ENCODE results near the gene NEDD8. TPM values are rescaled to one million over a fixed set of nuclear protein-coding genes. Genes with fewer than 3 reads are reported as not detected.

Gene NEDD8
- total RNA-seq, 1 donor from 2014 or later: 132 TPM

- Histone ChIP-seq H3K4me1 (peaks cover 20% of the 10 kb centered on the region), H3K36me3 (peaks cover 64% of the 10 kb centered on the region), H3K4me3 (no peak overlapping the region), H3K27ac (no peak overlapping the region), H3K9me3 (no peaks in the 10 kb centered on the region), H3K27me3 (ENCODE audit: low read depth) (no peaks in the 10 kb centered on the region)
- ATAC-seq (no peak), DNase-seq (no peak)
- intact Hi-C loops (cut with DNase I): no loop called here
- TF ChIP-seq, protein P1, sequence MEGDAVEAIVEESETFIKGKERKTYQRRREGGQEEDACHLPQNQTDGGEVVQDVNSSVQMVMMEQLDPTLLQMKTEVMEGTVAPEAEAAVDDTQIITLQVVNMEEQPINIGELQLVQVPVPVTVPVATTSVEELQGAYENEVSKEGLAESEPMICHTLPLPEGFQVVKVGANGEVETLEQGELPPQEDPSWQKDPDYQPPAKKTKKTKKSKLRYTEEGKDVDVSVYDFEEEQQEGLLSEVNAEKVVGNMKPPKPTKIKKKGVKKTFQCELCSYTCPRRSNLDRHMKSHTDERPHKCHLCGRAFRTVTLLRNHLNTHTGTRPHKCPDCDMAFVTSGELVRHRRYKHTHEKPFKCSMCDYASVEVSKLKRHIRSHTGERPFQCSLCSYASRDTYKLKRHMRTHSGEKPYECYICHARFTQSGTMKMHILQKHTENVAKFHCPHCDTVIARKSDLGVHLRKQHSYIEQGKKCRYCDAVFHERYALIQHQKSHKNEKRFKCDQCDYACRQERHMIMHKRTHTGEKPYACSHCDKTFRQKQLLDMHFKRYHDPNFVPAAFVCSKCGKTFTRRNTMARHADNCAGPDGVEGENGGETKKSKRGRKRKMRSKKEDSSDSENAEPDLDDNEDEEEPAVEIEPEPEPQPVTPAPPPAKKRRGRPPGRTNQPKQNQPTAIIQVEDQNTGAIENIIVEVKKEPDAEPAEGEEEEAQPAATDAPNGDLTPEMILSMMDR (IDR thresholded peaks at IDR 0.05): no peak
Measured at GRCh38 chr14:24268225-24268624, 36.1 kb upstream of the NEDD8 start.

GRCh38 chr14:24267516-24267915 is 35.3 kb upstream of the NEDD8 start:
- intact Hi-C loops (cut with DNase I): no loop called here
- no peak for ATAC-seq
- no peak for DNase-seq
- H3K27me3 ChIP-seq (ENCODE audit: low read depth): no peaks in the 10 kb centered on the region
- no peak overlapping the region for H3K27ac ChIP-seq
- H3K36me3 ChIP-seq: peaks cover 64% of the 10 kb centered on the region
- TF ChIP-seq, protein P1 (IDR thresholded peaks at IDR 0.05): no peak
- peaks cover 13% of the 10 kb centered on the region for H3K4me1 ChIP-seq
- no peaks in the 10 kb centered on the region for H3K9me3 ChIP-seq
- H3K4me3 ChIP-seq: no peak overlapping the region

GRCh38 chr14:24266344-24267244 is 34.4 kb upstream of the NEDD8 start:
- Histone ChIP-seq H3K9me3 (no peaks in the 10 kb centered on the region), H3K36me3 (peaks cover 64% of the 10 kb centered on the region), H3K27me3 (ENCODE audit: low read depth) (no peaks in the 10 kb centered on the region), H3K27ac (no peak overlapping the region), H3K4me1 (peaks cover 4% of the 10 kb centered on the region), H3K4me3 (no peak overlapping the region)
- TF ChIP-seq, protein P1 (IDR thresholded peaks at IDR 0.05): no peak
- ATAC-seq: no peak
- DNase-seq: no peak
- intact Hi-C loops (cut with DNase I): no loop called here

GRCh38 chr14:24264298-24264697 is 32.1 kb upstream of the NEDD8 start:
- Histone ChIP-seq H3K27ac (no peak overlapping the region), H3K36me3 (peaks cover 54% of the 10 kb centered on the region), H3K4me1 (peaks cover 5% of the 10 kb centered on the region), H3K9me3 (no peaks in the 10 kb centered on the region), H3K27me3 (ENCODE audit: low read depth) (no peaks in the 10 kb centered on the region), H3K4me3 (no peak overlapping the region)
- DNase-seq: no peak
- no peak for ATAC-seq
- intact Hi-C loops (cut with DNase I): no loop called here
- TF ChIP-seq, protein P1 (IDR thresholded peaks at IDR 0.05): no peak

DNA sequence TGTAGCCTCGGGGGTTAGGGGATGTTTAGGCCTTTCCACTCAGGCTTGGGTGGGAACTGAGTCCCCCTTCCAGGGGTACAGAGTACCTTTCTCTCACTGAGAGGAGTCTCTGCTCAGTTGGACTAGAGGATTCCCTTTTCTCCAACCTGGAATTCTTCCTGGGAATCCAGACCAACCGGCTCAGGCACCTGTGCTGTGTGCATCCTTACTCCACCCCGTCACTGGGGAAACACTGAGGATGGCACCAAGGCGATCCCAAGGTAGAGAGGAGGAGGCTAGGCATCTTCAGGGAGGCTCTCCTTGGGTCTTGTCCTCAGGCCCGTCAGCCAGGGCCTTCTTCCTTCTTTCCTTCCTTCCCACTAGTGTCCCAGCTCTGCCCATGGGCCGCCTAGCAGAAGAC is 31.7 kb upstream of the NEDD8 start:
- Histone ChIP-seq H3K9me3 (no peaks in the 10 kb centered on the region), H3K27ac (no peak overlapping the region), H3K36me3 (peaks cover 50% of the 10 kb centered on the region), H3K4me1 (peaks cover 9% of the 10 kb centered on the region), H3K27me3 (ENCODE audit: low read depth) (no peaks in the 10 kb centered on the region), H3K4me3 (no peak overlapping the region)
- no peak for DNase-seq
- intact Hi-C loops (cut with DNase I): no loop called here
- TF ChIP-seq, protein P1 (IDR thresholded peaks at IDR 0.05): no peak
- no peak for ATAC-seq
